NT2/D1 (cell line): ENCODE measurements around the gene FAM204A.
A peak's percentile ranks its signal among the peaks of the same experiment; 100 is the strongest.

Experiments
- DNase-seq: peaks from one replicate; pipeline ENCODE4 v3.0.0-alpha.2; 2011; ENCODE audit warnings: low read depth, low spot score
- H3K27me3 ChIP-seq: 2 replicates; pipeline ENCODE4 v1.6.0; 2011; ENCODE audit warnings: mild to moderate bottlenecking; ENCODE audit not compliant: insufficient read length, insufficient read depth
- H3K36me3 ChIP-seq: 2 replicates; pipeline ENCODE4 v1.6.1; 2011; ENCODE audit warnings: mild to moderate bottlenecking, low read length, mixed read lengths; ENCODE audit not compliant: insufficient read depth, insufficient read length
- H3K4me1 ChIP-seq: 2 replicates; pipeline ENCODE4 v1.5.1; 2011; ENCODE audit not compliant: insufficient read depth, insufficient read length
- H3K4me3 ChIP-seq: 2 replicates; pipeline ENCODE4 v1.5.1; 2011; ENCODE audit warnings: low read depth; ENCODE audit not compliant: insufficient read length
- H3K9ac ChIP-seq: 2 replicates; pipeline ENCODE4 v1.6.0; 2011; ENCODE audit warnings: low read depth; ENCODE audit not compliant: insufficient read length
- H3K9me3 ChIP-seq: 2 replicates; pipeline ENCODE4 v1.5.1; 2011; ENCODE audit warnings: mild to moderate bottlenecking, low read length; ENCODE audit not compliant: insufficient read depth
- SUZ12 ChIP-seq: IDR thresholded peaks from 2 replicates; pipeline ENCODE4 v1.6.1; 2011; ENCODE audit not compliant: insufficient read length, insufficient read depth; ENCODE audit errors: extremely low read depth
- YY1 ChIP-seq: IDR thresholded peaks from 2 replicates; pipeline ENCODE4 v1.6.1; 2011; ENCODE audit not compliant: insufficient read length, insufficient read depth
- ZNF274 ChIP-seq: IDR thresholded peaks from 2 replicates; pipeline ENCODE4 v1.6.1; 2011; ENCODE audit warnings: mild to moderate bottlenecking, low read depth, low read length

FAM204A gene

DNA sequence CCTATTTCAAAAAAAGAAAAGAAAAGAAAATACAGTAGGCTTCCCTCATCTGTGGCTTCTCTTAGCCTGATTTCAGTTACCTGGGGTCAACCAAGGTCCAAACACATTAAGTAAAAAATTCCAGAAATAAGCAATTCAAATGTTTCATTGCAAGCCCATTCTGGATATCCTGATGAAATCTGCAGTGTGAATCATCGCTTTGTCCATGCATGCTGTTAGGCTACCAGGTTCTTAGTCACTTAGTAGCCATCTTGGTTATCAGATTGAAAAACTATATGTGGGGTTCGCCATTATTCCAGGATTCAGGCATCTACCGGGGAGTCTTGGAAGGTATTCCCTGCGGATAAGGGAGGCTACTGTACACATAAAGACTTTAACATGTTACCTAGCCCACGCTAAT is 991 bp upstream of the FAM204A start:
- Histone ChIP-seq H3K27me3 (no peaks in the 10 kb centered on the region), H3K9me3 (no peaks in the 10 kb centered on the region), H3K4me3 (no peak overlapping the region), H3K9ac (no peak overlapping the region), H3K4me1 (no peaks in the 10 kb centered on the region), H3K36me3 (peaks cover 13% of the 10 kb centered on the region)
- no peak for DNase-seq
- TF ChIP-seq SUZ12 = no peak
- no peak for TF ChIP-seq ZNF274
- no peak for TF ChIP-seq YY1

DNA sequence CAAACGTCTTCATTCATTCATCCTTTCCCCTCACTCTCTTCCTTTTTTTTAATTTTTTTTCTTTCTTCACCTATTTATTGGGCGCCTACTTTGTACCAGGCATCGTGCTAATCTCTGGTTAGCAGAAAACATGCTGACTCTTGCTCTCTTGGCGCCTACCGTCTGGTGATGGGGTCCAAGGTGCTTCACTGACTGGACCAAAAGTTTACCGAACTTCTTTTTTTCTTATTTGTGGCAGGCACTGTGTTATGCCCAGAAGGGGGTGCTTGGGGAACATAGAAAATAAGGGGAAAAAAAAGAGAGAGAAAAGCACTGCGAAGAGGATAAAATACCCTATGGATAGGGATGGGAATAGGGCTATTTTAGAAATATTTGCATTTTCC is 505 bp upstream of the FAM204A start:
- peak overlapping the region; percentile 17 for H3K4me3 ChIP-seq
- no peak for DNase-seq
- no peak overlapping the region for H3K9ac ChIP-seq
- no peaks in the 10 kb centered on the region for H3K9me3 ChIP-seq
- H3K4me1 ChIP-seq = no peaks in the 10 kb centered on the region
- TF ChIP-seq ZNF274 = no peak
- TF ChIP-seq SUZ12 = no peak
- TF ChIP-seq YY1 = no peak
- H3K36me3 ChIP-seq = peaks cover 13% of the 10 kb centered on the region
- no peaks in the 10 kb centered on the region for H3K27me3 ChIP-seq

DNA sequence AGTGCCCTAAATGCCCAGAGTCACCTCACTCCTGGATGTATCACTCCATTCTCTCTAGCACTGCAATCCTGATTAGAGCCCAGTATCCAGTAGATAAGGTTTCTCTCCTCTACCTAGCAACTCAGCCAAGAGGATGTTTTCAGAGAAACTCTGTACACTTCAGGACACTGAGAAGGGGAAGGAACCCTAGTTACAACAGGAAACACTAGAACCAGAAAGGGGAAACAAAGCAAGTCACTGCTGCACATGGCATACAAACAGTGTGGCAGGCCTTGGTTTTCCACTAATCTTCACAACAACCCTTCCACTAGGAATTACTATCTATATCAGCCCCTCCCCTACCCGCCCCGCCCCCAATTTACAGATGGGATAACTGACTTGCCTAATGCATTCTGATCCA is 1.6 kb downstream of the FAM204A start:
- TF ChIP-seq YY1 (no peak), SUZ12 (no peak), ZNF274 (no peak)
- no peaks in the 10 kb centered on the region for H3K27me3 ChIP-seq
- H3K4me1 ChIP-seq = no peaks in the 10 kb centered on the region
- H3K9ac ChIP-seq = no peak overlapping the region
- DNase-seq = no peak
- H3K4me3 ChIP-seq = no peak overlapping the region
- H3K36me3 ChIP-seq = peaks cover 22% of the 10 kb centered on the region
- H3K9me3 ChIP-seq = no peaks in the 10 kb centered on the region

DNA sequence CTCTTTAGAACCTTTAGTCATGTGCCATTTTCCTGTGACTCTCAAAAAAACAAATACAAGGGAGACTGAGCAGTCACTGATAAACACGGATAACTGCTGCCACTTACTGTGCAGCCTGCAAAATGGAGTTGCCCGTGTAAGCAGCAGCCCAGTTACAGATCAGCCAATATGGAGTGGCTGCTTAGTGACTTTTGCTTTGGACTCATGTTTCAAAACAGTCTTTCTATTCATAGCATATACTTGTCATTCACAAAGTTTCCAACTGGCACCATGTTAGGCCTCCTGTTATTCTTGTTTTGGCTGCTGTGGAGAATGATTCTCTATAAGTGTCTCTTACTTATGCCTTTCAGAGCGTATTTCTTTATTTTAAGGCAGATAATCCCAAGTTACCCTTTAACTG is 3.0 kb downstream of the FAM204A start:
- Histone ChIP-seq H3K4me3 (no peak overlapping the region), H3K9me3 (no peaks in the 10 kb centered on the region), H3K36me3 (peaks cover 33% of the 10 kb centered on the region), H3K4me1 (no peaks in the 10 kb centered on the region), H3K9ac (no peak overlapping the region), H3K27me3 (no peaks in the 10 kb centered on the region)
- DNase-seq = no peak
- TF ChIP-seq YY1 = no peak
- no peak for TF ChIP-seq SUZ12
- no peak for TF ChIP-seq ZNF274

DNA sequence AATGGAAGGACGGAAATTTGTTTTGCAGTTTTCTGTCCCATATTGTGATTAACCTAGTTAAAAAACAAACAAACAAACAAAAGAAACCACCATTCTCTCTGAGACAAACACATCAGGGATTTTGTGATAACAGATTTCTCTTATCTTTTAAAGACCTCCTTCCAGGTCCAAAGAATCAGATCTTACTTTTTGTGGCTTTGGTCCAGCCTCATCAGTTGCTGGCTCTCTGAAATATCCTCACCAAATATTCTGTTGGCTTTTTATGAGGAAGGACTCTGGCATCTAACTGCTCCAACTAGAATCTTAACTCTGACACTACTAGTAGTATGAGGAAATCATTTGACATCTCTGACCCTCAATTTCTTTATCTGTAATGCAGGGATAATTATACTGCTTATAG is 4.8 kb downstream of the FAM204A start:
- no peak for TF ChIP-seq YY1
- TF ChIP-seq ZNF274 = no peak
- TF ChIP-seq SUZ12 = no peak
- no peak overlapping the region for H3K4me3 ChIP-seq
- no peak for DNase-seq
- no peak overlapping the region for H3K9ac ChIP-seq
- peaks cover 49% of the 10 kb centered on the region for H3K36me3 ChIP-seq
- H3K9me3 ChIP-seq = no peaks in the 10 kb centered on the region
- H3K4me1 ChIP-seq = no peaks in the 10 kb centered on the region
- H3K27me3 ChIP-seq = no peaks in the 10 kb centered on the region

DNA sequence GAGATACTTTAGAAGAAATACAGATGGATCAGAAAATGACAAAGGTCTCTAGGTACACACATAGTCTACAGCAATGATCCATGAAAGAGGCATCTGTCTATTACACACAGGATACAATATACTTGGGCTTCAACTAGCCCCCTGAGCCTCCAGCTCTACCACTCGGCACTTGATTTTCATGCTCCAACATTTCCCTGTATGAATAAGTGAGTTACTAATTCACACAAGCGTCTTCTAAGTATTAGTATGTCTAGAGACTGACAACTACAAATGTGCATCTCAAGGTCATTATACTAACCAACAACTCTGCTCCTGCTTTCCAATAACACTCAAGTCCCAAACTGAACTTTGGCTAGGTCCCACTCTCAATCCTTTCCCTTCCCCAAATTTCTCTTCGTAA is 8.3 kb downstream of the FAM204A start:
- no peak for DNase-seq
- Histone ChIP-seq H3K4me3 (no peak overlapping the region), H3K9me3 (no peaks in the 10 kb centered on the region), H3K36me3 (peaks cover 64% of the 10 kb centered on the region), H3K4me1 (no peaks in the 10 kb centered on the region), H3K27me3 (no peaks in the 10 kb centered on the region), H3K9ac (no peak overlapping the region)
- TF ChIP-seq YY1 (no peak), ZNF274 (no peak), SUZ12 (no peak)

DNA sequence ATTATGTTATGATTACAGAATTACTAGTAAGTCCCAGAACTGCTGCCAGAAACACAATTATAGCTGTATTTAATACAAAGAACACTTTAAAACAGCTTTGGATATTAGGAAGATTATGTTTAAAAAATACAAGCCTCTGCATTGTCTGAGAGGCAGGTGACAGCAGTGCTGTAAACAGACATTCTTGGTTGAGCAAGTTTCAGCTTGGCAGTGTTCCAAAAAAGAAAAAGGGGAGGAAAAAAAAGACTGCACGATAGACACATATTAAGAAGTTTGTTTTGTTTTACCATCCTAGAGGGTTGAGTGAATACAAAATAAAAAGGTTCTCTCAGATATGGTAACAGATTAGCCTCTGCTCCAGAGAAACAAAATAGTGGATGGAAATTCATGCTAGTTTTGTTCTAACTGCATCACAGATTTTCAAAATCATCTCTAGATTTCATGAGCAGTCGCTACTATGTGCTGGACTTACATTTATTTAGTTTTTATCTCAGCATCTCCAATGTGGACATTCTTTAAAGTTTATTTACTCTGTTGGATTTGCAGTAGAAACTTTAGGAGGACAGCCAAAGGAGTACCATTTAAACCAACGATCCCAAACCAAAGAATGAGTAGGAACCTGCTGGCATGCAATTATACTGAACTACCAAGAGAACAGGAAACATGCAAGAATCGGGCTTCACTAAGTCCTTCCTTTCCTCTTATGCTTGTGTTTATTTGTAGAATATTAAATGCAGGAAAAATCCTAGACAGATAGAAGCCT is 9.0 kb downstream of the FAM204A start:
- H3K27me3 ChIP-seq = no peaks in the 10 kb centered on the region
- DNase-seq = no peak
- no peak overlapping the region for H3K4me3 ChIP-seq
- peaks cover 63% of the 10 kb centered on the region for H3K36me3 ChIP-seq
- TF ChIP-seq ZNF274 = no peak
- TF ChIP-seq YY1 = no peak
- TF ChIP-seq SUZ12 = no peak
- H3K9me3 ChIP-seq = no peaks in the 10 kb centered on the region
- H3K4me1 ChIP-seq = no peaks in the 10 kb centered on the region
- no peak overlapping the region for H3K9ac ChIP-seq
